ENCODE measurements around the gene HLA-DMA.

Gene HLA-DMA

DNA sequence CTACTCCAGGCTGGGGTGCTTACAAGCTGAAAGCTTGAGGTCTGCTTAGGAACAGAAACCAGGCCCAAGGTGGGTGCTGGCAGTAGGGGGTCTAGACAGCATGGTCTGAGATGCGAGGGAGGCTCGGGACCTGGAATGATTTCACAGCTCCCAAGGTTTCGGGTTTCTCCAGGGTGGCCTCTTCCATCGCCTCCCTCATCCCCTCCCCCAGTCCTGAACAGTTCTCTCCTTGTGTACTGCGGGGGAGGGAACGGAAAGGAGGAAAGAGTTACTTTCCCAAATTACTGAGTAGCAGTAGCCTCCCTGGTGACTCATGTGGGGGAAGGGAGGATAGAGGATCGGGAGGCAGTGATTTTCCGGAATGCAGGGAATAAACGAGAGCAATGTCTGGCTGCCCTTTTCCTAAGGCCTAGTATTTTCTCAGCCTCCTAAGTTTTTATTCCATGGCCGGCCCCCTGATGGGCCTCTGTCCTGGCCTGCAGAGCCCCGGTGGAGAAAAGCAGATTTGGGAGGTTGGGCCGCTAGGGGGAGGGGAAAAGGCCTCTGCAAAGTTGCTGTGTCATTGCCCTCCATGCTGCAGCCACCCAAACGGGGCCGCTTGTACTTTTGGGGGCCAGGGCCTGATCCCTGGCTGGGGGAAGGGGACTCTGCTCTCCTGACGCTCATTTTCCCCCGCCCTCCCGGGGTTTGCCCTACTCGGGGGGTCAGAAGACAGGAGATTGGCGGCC, 17.0 kb upstream of the HLA-DMA start:
- TF ChIP-seq, protein P1, sequence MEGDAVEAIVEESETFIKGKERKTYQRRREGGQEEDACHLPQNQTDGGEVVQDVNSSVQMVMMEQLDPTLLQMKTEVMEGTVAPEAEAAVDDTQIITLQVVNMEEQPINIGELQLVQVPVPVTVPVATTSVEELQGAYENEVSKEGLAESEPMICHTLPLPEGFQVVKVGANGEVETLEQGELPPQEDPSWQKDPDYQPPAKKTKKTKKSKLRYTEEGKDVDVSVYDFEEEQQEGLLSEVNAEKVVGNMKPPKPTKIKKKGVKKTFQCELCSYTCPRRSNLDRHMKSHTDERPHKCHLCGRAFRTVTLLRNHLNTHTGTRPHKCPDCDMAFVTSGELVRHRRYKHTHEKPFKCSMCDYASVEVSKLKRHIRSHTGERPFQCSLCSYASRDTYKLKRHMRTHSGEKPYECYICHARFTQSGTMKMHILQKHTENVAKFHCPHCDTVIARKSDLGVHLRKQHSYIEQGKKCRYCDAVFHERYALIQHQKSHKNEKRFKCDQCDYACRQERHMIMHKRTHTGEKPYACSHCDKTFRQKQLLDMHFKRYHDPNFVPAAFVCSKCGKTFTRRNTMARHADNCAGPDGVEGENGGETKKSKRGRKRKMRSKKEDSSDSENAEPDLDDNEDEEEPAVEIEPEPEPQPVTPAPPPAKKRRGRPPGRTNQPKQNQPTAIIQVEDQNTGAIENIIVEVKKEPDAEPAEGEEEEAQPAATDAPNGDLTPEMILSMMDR (IDR thresholded peaks at IDR 0.05; ENCODE audit: insufficient read depth, missing control alignments): peak; percentile 8
- DNase-seq (ENCODE audit: insufficient read length, low spot score) (no peak), FAIRE-seq (no peak)

DNA sequence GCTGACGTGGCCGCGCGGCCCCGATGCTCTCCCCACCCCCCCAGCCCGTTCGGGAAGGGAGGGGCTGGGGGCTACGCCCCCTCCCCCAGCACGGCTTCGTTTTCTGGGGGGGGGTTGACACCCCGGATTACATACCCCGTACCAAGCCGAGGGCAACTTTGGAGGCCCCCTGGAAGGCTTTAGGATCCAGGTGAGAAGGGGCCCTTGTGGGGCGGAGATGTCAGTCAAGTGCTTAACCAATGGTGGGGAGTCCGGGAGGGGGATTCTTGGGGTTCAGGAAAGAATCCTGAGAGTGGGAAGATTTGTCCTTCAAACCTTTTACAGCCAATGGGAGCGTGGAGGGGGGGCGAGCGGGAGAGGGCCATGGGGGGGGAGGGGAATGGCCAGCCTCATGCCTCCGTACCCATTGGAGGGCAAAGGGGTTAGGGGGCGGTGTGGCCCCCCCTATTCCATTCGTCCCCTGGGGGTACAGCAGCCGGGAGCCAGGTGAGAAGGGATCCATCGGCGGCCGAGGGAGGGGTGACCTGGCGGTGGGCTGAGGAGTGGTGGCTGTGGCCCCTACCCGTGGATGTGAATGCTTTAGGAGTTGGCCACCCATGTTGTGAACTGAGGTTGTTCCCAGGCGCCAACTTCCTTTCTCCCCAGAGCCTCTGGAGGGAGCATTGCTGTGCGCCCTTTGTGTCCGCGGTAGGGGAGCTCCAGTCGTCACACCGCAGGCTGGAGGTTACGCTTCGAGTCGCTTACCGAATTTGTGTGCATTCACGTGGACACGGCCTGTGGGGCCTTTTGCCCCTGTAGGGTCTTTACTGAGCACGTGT, 16.2 kb upstream of the HLA-DMA start:
- FAIRE-seq (no peak), DNase-seq (ENCODE audit: insufficient read length, low spot score) (no peak)
- TF ChIP-seq, protein P1 (IDR thresholded peaks at IDR 0.05; ENCODE audit: insufficient read depth, missing control alignments): no peak

DNA sequence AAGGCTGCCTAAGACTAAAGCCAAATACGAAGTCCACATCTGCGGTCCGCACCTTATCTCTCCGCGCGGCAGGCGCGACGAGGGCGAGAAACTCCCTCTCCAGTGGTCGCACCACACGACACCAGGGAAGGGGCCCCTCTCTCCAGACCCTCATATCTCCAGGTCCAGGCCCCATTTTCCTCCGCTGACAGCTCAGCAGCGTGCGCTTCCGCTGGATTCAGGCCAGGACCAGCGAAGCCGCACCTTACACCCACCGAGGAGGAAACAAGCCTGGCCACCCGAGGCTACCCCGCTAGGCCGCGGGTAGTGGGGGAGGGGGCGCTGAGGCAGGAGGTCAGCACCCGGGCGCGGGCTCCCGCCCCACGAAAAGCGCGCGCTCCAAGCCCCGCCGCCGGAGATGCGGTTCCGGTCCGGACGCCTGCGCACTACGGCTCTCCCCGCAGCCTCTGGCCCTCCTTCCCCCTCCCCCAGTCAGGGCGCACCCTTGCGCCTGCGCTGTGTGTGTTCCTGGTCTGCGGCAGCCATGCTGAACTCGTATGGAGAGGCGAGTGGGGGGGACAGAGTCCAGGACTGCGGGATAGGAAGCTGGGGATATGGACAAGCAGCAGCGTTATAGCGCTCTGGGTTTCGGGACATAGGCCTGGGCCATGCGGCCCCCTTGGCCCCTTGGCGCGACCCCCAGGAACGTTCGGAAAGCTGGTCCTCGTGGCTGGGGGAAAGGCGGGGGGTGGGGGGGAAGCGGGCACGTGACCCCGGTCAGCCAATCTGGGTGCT, 15.4 kb upstream of the HLA-DMA start, which contains the start of gene BRD2:
BRD2 (plus strand) TSS at position 502 of the 774 bp plus-strand sequence. CDS start 4,305 bp downstream, outside the sequence.
- FAIRE-seq (no peak), DNase-seq (ENCODE audit: insufficient read length, low spot score) (peak; percentile 61)
- TF ChIP-seq, protein P1 (IDR thresholded peaks at IDR 0.05; ENCODE audit: insufficient read depth, missing control alignments): no peak

DNA sequence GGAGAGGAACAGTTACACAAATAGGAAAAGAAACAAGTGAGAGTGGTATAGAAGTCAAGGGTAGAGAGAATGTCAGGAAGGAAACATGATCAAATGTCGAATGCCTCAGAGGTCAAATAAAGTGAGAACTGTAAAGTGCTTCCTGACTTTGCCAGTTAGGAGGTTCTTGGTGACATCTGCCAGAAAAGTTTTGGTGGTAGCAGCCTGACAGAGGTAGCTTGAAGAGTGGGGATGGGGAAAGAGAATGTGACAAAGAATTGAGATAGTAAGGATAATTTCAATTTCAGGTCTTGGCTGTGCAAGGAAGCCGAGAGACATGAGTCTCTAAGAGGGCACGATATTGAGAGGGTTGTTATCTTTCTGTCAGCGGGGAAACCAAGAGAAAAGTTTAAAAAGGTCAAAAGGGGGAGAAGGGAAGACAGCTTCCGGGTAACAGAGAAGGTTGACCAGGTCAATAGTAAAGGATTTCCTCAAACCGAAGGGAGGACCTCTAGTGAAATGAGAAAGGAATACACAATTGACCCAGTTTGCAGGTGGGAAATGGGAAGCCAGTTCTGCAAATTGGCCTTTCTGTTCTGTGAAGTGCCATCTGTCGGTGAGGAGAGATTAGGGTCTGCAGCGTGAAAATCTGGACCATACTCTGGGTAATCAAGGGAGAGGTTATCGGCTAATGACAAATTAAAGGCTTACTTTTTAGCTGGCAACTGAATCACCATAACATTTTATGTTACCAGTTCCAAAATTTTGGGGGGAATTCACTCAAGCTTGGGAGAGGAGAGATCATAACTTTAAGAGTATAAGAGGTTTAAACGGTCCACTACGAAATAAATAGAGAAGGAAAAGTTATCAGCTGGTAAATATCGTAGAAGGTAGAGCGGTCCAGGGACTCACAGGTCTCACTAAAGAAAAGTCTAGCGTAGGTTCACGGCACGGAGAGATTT, 14.5 kb upstream of the HLA-DMA start:
- no peak for DNase-seq (ENCODE audit: insufficient read length, low spot score)
- TF ChIP-seq, protein P1 (IDR thresholded peaks at IDR 0.05; ENCODE audit: insufficient read depth, missing control alignments): peak; percentile 55
- FAIRE-seq: peak; percentile 60

DNA sequence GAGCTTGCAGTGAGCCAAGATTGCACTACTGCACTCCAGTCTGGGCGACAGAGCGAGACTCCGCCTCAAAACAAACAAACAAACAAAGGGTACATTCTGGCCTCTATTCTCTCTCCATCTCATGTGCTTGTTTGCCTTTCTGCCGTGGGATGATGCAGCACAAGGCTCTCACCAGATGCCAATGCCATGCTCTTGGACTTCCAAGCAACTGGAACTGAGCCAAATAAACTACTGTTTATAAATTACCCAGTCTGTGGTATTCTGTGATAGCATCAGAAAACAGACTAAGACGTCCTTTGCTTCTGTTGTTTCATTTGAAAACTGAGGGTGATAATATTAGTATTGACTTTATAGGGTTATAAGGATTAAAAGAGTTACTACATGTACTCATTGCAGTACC, 11.9 kb upstream of the HLA-DMA start:
- TF ChIP-seq, protein P1 (IDR thresholded peaks at IDR 0.05; ENCODE audit: insufficient read depth, missing control alignments): no peak
- no peak for FAIRE-seq
- DNase-seq (ENCODE audit: insufficient read length, low spot score): no peak

DNA sequence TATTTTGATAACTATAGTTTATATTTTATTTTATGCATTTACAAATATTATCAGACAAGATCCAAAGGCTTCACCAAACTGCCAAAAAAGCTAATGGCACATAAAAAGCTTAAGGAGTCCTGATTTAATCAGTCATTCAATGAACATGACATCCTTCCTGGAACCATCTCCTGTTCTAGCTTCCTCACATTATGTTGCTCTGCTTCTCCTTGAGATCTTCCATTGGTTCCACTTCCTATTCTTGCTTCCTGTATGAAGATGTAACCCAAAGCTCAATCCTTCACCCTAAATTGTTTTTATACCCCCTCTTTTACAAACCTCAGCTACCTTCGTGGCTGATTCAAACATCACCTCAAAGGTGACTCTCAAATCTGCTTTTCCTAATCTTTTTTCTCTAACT, 11.0 kb upstream of the HLA-DMA start:
- TF ChIP-seq, protein P1 (IDR thresholded peaks at IDR 0.05; ENCODE audit: insufficient read depth, missing control alignments): no peak
- no peak for FAIRE-seq
- DNase-seq (ENCODE audit: insufficient read length, low spot score): no peak
